ENCODE results near the gene MTG2. TPM values are rescaled to one million over a fixed set of nuclear protein-coding genes. Genes with fewer than 3 reads are reported as not detected.

MTG2 gene
- total and polyA plus RNA-seq, 10 of the 15 experiments (the other 5 are each of a cell fraction or from before 2014, with no cell fraction given): 6.2 to 52.4 (median 34.3) TPM

DNA sequence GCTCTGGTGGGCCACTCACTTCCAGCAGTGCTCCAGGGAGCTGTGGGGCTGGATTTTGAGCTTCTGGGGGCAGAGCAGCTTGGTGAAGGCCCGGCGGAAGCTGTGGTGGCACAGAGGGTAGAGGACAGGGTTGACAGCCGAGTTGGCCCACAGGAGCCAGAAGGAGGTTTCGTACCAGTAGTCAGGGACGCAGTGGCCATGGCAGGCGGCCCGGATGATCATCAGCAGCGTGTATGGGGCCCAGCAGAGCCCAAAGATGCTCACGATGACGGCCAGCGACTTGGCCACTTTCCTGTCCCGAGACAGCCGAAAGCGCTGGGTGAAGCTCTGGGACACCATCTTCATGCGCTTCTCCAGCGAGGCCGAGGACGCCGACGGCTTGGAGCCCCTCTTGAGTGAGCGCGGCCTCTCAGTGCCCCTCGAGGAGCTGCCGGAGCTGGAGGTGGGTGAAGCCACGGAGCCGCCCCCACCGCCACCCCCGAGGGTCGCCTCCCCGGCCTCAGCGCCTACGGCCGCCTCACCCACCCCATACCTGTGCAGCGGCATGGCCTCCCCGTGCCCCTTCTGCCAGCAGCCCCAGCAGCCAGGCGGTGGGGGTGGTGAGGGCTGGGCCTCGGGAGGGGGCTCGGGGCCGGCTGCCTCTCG is 33.3 kb downstream of the MTG2 start (continued):
- TF ChIP-seq, protein P1, sequence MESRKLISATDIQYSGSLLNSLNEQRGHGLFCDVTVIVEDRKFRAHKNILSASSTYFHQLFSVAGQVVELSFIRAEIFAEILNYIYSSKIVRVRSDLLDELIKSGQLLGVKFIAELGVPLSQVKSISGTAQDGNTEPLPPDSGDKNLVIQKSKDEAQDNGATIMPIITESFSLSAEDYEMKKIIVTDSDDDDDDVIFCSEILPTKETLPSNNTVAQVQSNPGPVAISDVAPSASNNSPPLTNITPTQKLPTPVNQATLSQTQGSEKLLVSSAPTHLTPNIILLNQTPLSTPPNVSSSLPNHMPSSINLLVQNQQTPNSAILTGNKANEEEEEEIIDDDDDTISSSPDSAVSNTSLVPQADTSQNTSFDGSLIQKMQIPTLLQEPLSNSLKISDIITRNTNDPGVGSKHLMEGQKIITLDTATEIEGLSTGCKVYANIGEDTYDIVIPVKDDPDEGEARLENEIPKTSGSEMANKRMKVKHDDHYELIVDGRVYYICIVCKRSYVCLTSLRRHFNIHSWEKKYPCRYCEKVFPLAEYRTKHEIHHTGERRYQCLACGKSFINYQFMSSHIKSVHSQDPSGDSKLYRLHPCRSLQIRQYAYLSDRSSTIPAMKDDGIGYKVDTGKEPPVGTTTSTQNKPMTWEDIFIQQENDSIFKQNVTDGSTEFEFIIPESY (IDR thresholded peaks at IDR 0.05): no peak
- no peak for TF ChIP-seq RAD21 (IDR thresholded peaks at IDR 0.05; ENCODE audit: insufficient read depth, low read depth, low read length)

GRCh38 chr20:62216636-62217566 is 34.1 kb downstream of the MTG2 start:
- ChIA-PET SMC1A (ENCODE audit: uncharacterized antibody, unreplicated experiment) (no interaction called here), RAD21 (ENCODE audit: unreplicated experiment) (no interaction called here), POLR2A (no interaction called here), CTCF (no interaction called here)
- intact Hi-C loops (cut with micrococcal nuclease; ENCODE audit: unreplicated experiment): no loop called here
- H3K4me2 ChIP-seq (ENCODE audit: control insufficient read depth, insufficient read depth): no peak overlapping the region
- no TSS peak for BruUV-seq (replicated peaks)
- H3K9me3 ChIP-seq (replicated peaks; ENCODE audit: control insufficient read depth, insufficient read depth, low read length): no peaks in the 10 kb centered on the region
- no peaks in the 10 kb centered on the region for H3K36me3 ChIP-seq (ENCODE audit: control insufficient read depth in 2 of 2, insufficient read depth in 2 of 2, low read length in 1 of 2)
- ATAC-seq (no peak), DNase-seq (ENCODE audit: low read depth, low spot score) (no peak), FAIRE-seq (no peak)
- no peak overlapping the region for H3K4me3 ChIP-seq
- TF ChIP-seq E2F4 (IDR thresholded peaks at IDR 0.05; ENCODE audit: low read depth, low read length): no peak
- no peak overlapping the region for H2AFZ ChIP-seq (ENCODE audit: control insufficient read depth, low read depth, low read length)
- in situ Hi-C loops (cut with MboI): no loop called here
- H4K20me1 ChIP-seq (ENCODE audit: control insufficient read depth, insufficient read depth): no peaks in the 10 kb centered on the region; the same call in 1 of the 2 replicates
- WGBS (ENCODE audit: insufficient coverage, insufficient replicate concordance, low lambda C conversion rate, missing lambda C conversion rate): 37% methylated on average over 22 of the region's 26 CpGs
- no peaks in the 10 kb centered on the region for H3K4me1 ChIP-seq (ENCODE audit: control insufficient read depth, insufficient read depth, low read length)
- peaks cover 1 to 10% of the 10 kb centered on the region in 2 experiments; a peak in 3 of 4 replicates for H3K27me3 ChIP-seq (replicated peaks in 1 of 2; ENCODE audit: control insufficient read depth in 2 of 2, insufficient read depth in 2 of 2, low read length in 1 of 2)
- H3K9ac ChIP-seq (ENCODE audit: control insufficient read depth, insufficient read depth, low read length): no peak overlapping the region
- H3K27ac ChIP-seq (ENCODE audit: control insufficient read depth, insufficient read depth): no peak overlapping the region
- H3K79me2 ChIP-seq (ENCODE audit: control insufficient read depth, insufficient read depth, low read length): no peaks in the 10 kb centered on the region

Measured in GM12878 (cell line).